ENCODE measurements around the gene ANKRD63.

DNA sequence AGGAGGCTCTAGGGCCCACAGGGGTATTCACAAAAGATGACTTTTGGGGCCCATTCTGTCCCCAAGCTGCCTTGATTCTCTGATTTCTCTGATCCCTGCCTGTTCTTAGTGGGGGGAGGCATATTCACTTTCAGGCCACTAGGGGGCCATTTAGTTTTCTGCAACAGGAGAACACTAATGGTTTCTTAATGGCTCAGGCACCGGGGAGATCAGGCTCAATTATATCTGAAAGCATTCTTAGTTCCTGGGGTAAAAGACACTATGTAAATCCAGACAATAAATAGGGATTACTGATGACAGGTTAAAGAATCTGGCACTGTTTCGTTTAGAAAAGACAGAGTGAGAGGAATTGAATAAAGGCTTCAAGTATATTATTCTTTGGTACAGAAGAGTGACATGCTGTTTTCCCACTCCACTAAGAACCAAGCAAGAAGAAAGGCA lies 38.1 kb upstream of the ANKRD63 start:
- TF ChIP-seq, protein P1, sequence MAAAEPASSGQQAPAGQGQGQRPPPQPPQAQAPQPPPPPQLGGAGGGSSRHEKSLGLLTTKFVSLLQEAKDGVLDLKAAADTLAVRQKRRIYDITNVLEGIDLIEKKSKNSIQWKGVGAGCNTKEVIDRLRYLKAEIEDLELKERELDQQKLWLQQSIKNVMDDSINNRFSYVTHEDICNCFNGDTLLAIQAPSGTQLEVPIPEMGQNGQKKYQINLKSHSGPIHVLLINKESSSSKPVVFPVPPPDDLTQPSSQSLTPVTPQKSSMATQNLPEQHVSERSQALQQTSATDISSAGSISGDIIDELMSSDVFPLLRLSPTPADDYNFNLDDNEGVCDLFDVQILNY (CRISPR knock-in tag; conservative IDR thresholded peaks at IDR 0.05), result no peak
- TF ChIP-seq SUZ12 (IDR thresholded peaks at IDR 0.05; ENCODE audit: low read depth, low read length) (no peak), ATF4 (CRISPR knock-in tag; IDR thresholded peaks at IDR 0.05) (no peak), GMEB2 (CRISPR knock-in tag; IDR thresholded peaks at IDR 0.05; ENCODE audit: low read depth) (no peak), ZKSCAN8 (CRISPR knock-in tag; IDR thresholded peaks at IDR 0.05; ENCODE audit: borderline replicate concordance) (no peak)
- TF ChIP-seq, protein P2, sequence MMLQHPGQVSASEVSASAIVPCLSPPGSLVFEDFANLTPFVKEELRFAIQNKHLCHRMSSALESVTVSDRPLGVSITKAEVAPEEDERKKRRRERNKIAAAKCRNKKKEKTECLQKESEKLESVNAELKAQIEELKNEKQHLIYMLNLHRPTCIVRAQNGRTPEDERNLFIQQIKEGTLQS (CRISPR knock-in tag; IDR thresholded peaks at IDR 0.05), result no peak
